ENCODE data around the gene USP7.

GRCh38 chr16:8959921-8960787 lies 3.6 kb downstream of the USP7 start:
- TF ChIP-seq EZH2 (IDR thresholded peaks at IDR 0.05; ENCODE audit: low read length) (no peak), CTCF (optimal IDR thresholded peaks at IDR 0.05 in 1 of 3, IDR thresholded peaks at IDR 0.05 in 1 of 3, conservative IDR thresholded peaks at IDR 0.05 in 1 of 3; ENCODE audit: extremely low read depth in 1 of 3, insufficient read depth in 2 of 3, low read length in 3 of 3) (no peak)
